RWPE2 (cell line): ENCODE results near the gene TGFB1.

Experiments
- ATAC-seq: fragments of 200-7000 bp; cut with Tn5 transposase; 3 replicates; pipeline ENCODE4 v1.9.1; 2021; ENCODE audit warnings: low read depth
- DNase-seq: peaks from one replicate; pipeline ENCODE4 v3.0.0-alpha.2; 2020; ENCODE audit warnings: low spot score
- H3K27ac ChIP-seq: fragments of 450-650 bp; 2 replicates; pipeline ENCODE4 v1.5.1; 2017; ENCODE audit warnings: mild to moderate bottlenecking; ENCODE audit not compliant: poor library complexity, severe bottlenecking
- H3K27me3 ChIP-seq: fragments of 250-450 bp; sonication (Bioruptor Pico); 2 replicates; pipeline ENCODE4 v1.5.1; 2021; ENCODE audit warnings: mild to moderate bottlenecking, moderate library complexity; ENCODE audit not compliant: insufficient read depth, poor library complexity, severe bottlenecking
- H3K36me3 ChIP-seq: fragments of 250-450 bp; sonication (Bioruptor Pico); 2 replicates; pipeline ENCODE4 v1.5.1; 2020; ENCODE audit warnings: low read depth, mild to moderate bottlenecking, moderate library complexity
- H3K4me1 ChIP-seq: fragments of 250-450 bp; sonication (Bioruptor Pico); 2 replicates; pipeline ENCODE4 v1.5.1; 2021; ENCODE audit warnings: mild to moderate bottlenecking, moderate library complexity; ENCODE audit not compliant: insufficient read depth, poor library complexity, severe bottlenecking
- H3K4me3 ChIP-seq: fragments of 250-450 bp; sonication (Bioruptor Pico); 2 replicates; pipeline ENCODE4 v1.5.1; 2021; ENCODE audit warnings: mild to moderate bottlenecking, moderate library complexity; ENCODE audit not compliant: severe bottlenecking
- H3K9me3 ChIP-seq: fragments of 250-450 bp; sonication (Bioruptor Pico); 2 replicates; pipeline ENCODE4 v1.5.1; 2021; ENCODE audit warnings: mild to moderate bottlenecking, moderate library complexity; ENCODE audit not compliant: severe bottlenecking
- TF ChIP-seq, protein P1 (sequence below): fragments of 450-650 bp; IDR thresholded peaks from one replicate; pipeline ENCODE4 v1.5.1; 2017; ENCODE audit warnings: mild to moderate bottlenecking, moderate library complexity; ENCODE audit not compliant: poor library complexity, severe bottlenecking

Gene TGFB1

DNA sequence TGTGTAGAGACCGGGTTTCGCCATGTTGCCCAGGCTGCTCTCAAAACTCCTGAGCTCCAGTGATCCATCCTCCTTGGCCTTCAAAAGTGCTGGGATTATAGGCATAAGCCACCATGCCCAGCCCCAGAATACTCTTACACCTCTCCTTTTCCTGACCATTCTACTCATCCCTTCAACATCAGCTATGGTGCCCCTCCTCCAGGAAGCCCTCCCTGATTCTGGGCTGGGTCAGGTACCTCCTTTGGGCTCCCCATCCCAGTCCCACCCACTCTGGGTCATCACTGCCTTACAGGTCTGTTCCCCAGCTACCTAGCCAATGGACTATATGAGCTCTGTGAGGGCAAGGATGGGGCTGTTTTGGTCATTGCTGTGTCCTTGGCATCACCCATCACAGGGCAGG, 9.6 kb downstream of the TGFB1 start:
- H3K4me1 ChIP-seq = no peaks in the 10 kb centered on the region
- DNase-seq (no peak), ATAC-seq (no peak)
- no peak overlapping the region for H3K4me3 ChIP-seq
- H3K36me3 ChIP-seq = peaks cover 86% of the 10 kb centered on the region
- H3K9me3 ChIP-seq = no peaks in the 10 kb centered on the region
- H3K27me3 ChIP-seq = no peaks in the 10 kb centered on the region
- H3K27ac ChIP-seq = no peak overlapping the region
- TF ChIP-seq, protein P1, sequence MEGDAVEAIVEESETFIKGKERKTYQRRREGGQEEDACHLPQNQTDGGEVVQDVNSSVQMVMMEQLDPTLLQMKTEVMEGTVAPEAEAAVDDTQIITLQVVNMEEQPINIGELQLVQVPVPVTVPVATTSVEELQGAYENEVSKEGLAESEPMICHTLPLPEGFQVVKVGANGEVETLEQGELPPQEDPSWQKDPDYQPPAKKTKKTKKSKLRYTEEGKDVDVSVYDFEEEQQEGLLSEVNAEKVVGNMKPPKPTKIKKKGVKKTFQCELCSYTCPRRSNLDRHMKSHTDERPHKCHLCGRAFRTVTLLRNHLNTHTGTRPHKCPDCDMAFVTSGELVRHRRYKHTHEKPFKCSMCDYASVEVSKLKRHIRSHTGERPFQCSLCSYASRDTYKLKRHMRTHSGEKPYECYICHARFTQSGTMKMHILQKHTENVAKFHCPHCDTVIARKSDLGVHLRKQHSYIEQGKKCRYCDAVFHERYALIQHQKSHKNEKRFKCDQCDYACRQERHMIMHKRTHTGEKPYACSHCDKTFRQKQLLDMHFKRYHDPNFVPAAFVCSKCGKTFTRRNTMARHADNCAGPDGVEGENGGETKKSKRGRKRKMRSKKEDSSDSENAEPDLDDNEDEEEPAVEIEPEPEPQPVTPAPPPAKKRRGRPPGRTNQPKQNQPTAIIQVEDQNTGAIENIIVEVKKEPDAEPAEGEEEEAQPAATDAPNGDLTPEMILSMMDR = no peak

DNA sequence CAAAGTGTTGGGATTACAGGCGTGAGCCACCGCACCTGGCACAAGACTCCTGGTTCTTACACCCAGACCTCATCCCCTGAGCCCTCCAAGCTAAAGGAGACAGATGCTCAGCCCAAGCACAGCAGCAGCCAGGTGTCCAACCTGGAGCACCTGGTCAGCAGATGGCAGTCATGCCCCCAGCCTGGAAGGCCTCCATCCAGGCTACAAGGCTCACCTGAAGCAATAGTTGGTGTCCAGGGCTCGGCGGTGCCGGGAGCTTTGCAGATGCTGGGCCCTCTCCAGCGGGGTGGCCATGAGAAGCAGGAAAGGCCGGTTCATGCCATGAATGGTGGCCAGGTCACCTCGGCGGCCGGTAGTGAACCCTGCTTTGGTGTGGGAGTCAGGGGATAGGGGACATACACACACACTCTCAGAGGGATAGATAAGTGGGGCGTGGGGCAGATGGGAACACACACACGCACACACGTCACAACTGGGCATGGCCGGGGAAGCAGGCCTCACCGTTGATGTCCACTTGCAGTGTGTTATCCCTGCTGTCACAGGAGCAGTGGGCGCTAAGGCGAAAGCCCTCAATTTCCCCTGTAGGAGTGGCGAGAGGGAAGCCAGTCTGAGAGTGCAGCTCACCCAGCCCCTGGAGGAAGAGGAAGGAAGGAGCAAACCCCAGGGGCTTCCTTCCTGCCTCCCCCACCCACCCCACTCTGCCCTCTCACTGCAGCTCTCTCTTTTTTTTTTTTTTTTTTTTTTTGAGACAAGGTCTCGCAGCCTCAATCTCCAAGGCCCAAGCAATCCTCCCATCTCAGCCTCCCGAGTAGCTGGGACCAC, 11.8 kb downstream of the TGFB1 start:
- TF ChIP-seq, protein P1 = peak; percentile 30
- Histone ChIP-seq H3K4me3 (no peak overlapping the region), H3K9me3 (no peaks in the 10 kb centered on the region), H3K27ac (no peak overlapping the region), H3K36me3 (peaks cover 85% of the 10 kb centered on the region), H3K27me3 (no peaks in the 10 kb centered on the region), H3K4me1 (no peaks in the 10 kb centered on the region)
- DNase-seq (no peak), ATAC-seq (peak; percentile 64; the same call in 2 of the 3 replicates)

DNA sequence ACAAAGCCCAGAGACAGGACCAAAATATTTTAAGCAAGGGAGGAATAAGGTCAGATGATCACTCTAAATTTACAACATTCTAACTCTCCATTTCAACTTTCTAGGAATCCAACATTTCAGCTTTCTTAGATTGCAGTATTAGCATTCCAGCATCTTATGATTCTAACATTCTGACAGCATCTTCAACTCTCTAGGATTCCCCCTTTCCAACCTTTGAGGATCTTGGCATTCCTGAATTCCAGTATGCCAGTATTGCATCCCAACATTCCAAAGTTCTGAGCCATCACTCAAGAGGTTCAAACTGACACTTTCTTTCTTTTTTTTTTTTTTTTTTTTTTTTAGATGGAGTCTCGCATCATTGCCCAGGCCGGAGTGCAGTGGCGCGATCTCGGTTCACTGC, 13.8 kb downstream of the TGFB1 start:
- Histone ChIP-seq H3K4me1 (no peaks in the 10 kb centered on the region), H3K9me3 (no peaks in the 10 kb centered on the region), H3K36me3 (peaks cover 79% of the 10 kb centered on the region), H3K27ac (no peak overlapping the region), H3K4me3 (no peak overlapping the region), H3K27me3 (no peaks in the 10 kb centered on the region)
- TF ChIP-seq, protein P1 = no peak
- ATAC-seq (0 out of 3 replicates have a peak, but pooled peaks have one; percentile 38), DNase-seq (no peak)

DNA sequence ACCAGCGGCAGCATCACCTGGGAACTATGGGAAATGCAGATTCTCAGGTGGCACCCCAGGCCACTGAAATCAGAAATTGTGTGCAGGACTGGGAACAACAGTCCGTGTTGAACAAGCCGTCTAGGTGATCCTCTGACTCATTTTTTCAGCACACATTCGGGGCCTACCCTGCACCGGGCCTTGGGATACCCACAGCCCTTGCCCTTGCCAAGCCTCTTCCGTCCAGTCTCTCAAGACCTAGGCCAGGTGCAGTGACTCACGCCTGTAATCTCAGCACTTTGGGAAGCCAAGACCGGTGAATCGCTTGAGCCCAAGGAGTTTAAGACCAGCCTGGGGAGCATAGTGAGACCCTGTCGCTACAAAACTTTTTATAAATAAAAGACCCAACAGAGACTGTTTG, 18.3 kb downstream of the TGFB1 start:
- Histone ChIP-seq H3K36me3 (peaks cover 80% of the 10 kb centered on the region), H3K4me3 (no peak overlapping the region), H3K9me3 (no peaks in the 10 kb centered on the region), H3K27me3 (no peaks in the 10 kb centered on the region), H3K27ac (no peak overlapping the region), H3K4me1 (no peaks in the 10 kb centered on the region)
- ATAC-seq (no peak), DNase-seq (no peak)
- TF ChIP-seq, protein P1 = no peak

DNA sequence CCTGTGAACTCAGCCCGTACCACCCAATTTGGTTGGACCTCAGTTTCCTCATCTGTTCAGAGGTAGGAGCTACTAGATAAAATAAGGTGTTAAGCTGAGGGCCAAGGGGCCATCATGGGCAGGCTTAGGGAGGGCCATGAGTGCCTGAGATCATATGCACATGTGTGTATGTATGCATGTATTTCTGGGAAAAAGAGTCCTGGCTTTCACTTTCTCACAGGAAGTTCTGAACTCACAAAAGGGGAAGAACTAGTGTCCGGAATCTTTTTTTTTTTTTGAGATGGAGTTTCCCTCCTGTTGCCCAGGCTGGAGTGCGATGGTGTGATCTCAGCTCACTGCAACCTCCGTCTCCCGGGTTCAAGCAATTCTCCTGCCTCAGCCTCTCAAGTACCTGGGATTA, 18.9 kb downstream of the TGFB1 start:
- Histone ChIP-seq H3K4me3 (no peak overlapping the region), H3K36me3 (peaks cover 78% of the 10 kb centered on the region), H3K27me3 (no peaks in the 10 kb centered on the region), H3K27ac (no peak overlapping the region), H3K9me3 (no peaks in the 10 kb centered on the region), H3K4me1 (no peaks in the 10 kb centered on the region)
- DNase-seq = no peak
- ATAC-seq = no peak
- TF ChIP-seq, protein P1 = no peak
